GM18951 (cell line): ENCODE results near the gene PDK2.

Experiments used
- POLR2A ChIP-seq: IDR thresholded peaks from 4 replicates; pipeline ENCODE4 v1.6.1; 2011; ENCODE audit warnings: mild to moderate bottlenecking; ENCODE audit not compliant: insufficient read length, insufficient read depth; ENCODE audit errors: extremely low read depth
- in situ Hi-C: fragments of 300-500 bp; cut with MboI; formaldehyde crosslinking; loops from one replicate; pipeline ENCODE4 v1.12.0; 2022; ENCODE audit warnings: low sequenced_read_pairs, mixed read lengths, inconsistent platforms; ENCODE audit not compliant: unreplicated experiment

Gene PDK2

GRCh38 chr17:50091918-50092285 is 3.2 kb upstream of the PDK2 start:
- TF ChIP-seq POLR2A = no peak
- in situ Hi-C loops = no loop called here

DNA sequence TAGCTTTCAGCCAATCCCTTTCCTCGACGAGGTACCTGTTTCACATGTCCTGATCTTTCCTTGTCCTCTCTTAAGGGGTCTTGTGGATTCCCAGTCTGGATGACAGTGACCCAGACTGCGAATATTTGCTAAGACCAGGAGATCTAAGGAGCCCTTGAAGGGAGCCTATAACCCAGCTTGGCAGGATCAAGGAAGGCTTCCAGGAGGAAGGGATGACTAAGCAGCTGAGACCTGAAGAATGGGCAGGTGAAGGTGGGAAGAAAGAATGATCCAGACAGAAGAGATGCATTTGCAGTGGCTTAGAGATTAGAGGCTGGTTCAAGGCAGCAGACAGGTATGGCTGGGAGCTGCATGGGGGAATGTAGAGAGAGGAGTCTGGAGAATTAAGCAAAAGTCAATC is 1.9 kb upstream of the PDK2 start:
- in situ Hi-C loops = no loop called here
- TF ChIP-seq POLR2A = no peak

- in situ Hi-C loops = no loop called here
- TF ChIP-seq POLR2A = no peak
Measured at GRCh38 chr17:50093807-50094206, 1.3 kb upstream of the PDK2 start.

DNA sequence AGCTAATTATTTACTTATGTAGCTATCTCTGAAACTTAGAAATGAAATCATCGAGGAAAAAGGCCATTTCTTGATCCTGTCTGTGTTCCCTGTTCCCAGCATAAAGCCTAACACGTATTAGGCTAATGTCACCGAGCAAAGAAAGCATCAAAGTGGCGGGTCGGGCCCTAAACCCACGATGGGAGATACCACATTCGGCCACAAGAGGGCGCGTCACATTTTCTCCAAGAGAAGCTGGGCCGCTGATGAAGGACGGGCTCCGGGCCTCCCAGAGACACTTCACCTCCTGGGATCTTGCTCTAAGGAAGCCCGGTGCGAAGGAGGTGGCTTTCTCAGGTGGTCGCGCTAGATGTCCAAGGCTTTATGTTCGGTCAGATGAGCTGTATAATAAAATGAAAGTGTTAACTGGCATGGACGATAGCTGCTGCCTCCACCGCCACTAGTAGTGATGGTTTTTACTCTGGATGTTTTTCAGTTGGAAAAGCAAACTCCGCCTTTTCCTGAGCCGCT is 853 bp upstream of the PDK2 start:
- in situ Hi-C loops = no loop called here
- no peak for TF ChIP-seq POLR2A

- in situ Hi-C loops = no loop called here
- no peak for TF ChIP-seq POLR2A
Measured at GRCh38 chr17:50095626-50096037, 481 bp downstream of the PDK2 start.

GRCh38 chr17:50096092-50096491 is 941 bp downstream of the PDK2 start:
- in situ Hi-C loops = no loop called here
- no peak for TF ChIP-seq POLR2A

GRCh38 chr17:50096758-50097157 is 1.6 kb downstream of the PDK2 start:
- TF ChIP-seq POLR2A = no peak
- in situ Hi-C loops = no loop called here

DNA sequence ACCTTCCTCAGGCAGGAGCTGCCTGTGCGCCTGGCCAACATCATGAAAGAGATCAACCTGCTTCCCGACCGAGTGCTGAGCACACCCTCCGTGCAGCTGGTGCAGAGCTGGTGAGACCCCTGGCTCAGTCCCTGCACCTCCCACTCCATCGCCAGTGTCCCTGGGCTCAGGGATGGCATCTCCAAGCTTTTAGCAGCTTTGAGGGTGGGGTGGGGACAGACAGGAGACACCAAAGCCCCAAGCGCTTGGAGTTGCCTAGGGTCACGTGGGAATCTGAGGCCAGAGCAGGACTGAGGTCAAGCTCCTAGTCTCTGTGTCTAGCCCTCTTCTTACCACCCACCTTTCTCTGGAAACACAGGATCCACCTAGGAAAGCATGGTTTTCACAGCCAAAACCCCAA is 2.3 kb downstream of the PDK2 start:
- TF ChIP-seq POLR2A = no peak
- in situ Hi-C loops = no loop called here

DNA sequence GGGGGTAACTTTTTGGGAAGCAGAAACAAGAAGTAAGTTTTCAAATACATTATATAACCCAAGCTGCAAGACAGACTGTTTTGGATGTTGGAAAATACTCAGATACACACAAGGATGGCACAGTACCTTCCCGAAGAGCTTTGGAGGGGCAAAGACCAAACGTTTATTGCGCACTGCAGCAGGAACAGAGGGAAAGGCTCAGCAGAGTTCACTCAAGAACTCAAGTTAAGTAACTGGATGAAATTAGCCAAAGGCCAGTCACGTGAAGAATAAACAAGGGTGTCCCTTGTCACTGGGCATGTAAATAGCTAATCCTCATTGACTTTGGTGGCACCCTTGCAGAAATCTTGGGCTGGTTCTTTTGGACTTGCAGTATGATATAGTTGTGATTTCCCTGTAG is 2.8 kb downstream of the PDK2 start:
- in situ Hi-C loops = no loop called here
- TF ChIP-seq POLR2A = no peak

DNA sequence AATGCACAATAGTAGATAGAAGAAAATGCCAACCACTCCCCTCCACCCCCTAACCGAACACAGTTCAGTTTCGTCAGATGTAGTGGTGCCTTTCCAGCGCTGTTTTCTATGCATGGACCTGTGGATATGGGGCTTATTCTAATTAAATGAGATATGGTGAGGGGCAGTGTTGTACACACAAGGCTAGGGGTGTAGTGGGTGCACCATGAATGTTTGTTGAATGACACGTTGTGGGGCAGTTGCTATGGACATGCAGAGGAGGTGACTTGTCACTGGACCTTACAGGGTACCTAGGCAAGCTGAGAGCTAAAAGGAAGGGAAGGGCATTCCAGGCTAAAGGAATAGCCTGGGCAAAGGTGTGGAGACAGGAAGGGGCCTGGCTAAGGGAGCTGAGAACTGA is 3.4 kb downstream of the PDK2 start:
- in situ Hi-C loops = no loop called here

GRCh38 chr17:50099003-50099402 is 3.9 kb downstream of the PDK2 start:
- TF ChIP-seq POLR2A = no peak
- in situ Hi-C loops = no loop called here

More for the DNA sequence above, 3.4 kb downstream of the PDK2 start:
- TF ChIP-seq POLR2A = no peak

GRCh38 chr17:50100480-50100883 is 5.3 kb downstream of the PDK2 start:
- in situ Hi-C loops = no loop called here
- no peak for TF ChIP-seq POLR2A

- TF ChIP-seq POLR2A = no peak
- in situ Hi-C loops = no loop called here
Measured at GRCh38 chr17:50100921-50101345, 5.8 kb downstream of the PDK2 start.

- in situ Hi-C loops = no loop called here
- no peak for TF ChIP-seq POLR2A
Measured at GRCh38 chr17:50101346-50102163, 6.4 kb downstream of the PDK2 start.
